ENCODE measurements around the gene CDNF. TPM values are rescaled to one million over a fixed set of nuclear protein-coding genes. Genes with fewer than 3 reads are reported as not detected.

The CDNF gene
- polyA plus RNA-seq, 1 experiment = 1.1 TPM

- POLR2A ChIA-PET = no interaction called here
- Histone ChIP-seq H3K4me3 (ENCODE audit: low read depth, low read length) (no peak overlapping the region), H3K36me3 (ENCODE audit: control insufficient read depth, insufficient read depth, low read length) (no peaks in the 10 kb centered on the region), H3K27me3 (ENCODE audit: control insufficient read depth, insufficient read depth, low read length) (peaks cover under 1% of the 10 kb centered on the region; the same call in 1 of the 2 replicates)
- CTCF ChIA-PET = no interaction called here
- TF ChIP-seq CTCF (IDR thresholded peaks at IDR 0.05; ENCODE audit: insufficient read depth, low read depth, low read length) = no peak
- peak; percentile 46 for DNase-seq (ENCODE audit: low read depth)
These were observed 58.7 kb downstream of the CDNF start for GRCh38 chr10:14779001-14779651.

DNA sequence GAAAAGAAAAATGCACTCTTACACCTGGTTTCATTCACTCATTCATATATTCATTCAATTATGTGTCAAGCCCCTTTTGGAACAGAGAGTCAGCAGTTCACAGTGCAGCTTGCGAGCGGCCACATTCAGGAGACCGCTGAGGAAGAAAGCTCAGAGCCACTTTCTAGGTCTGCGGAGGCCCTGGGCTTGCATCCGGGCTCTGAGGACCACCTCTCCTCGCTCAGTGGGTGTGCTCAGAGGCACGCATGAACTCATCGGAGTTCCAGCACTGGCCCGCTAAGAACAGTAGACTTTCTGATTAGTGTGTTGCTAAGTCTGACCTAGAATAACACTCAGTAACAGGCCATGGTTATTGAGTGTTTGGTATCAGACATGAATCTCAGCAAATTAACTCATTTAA is 61.3 kb downstream of the CDNF start:
- Histone ChIP-seq H3K27me3 (ENCODE audit: control insufficient read depth, insufficient read depth, low read length) (peaks cover 2% of the 10 kb centered on the region; the same call in 1 of the 2 replicates), H3K4me3 (ENCODE audit: low read depth, low read length) (no peak overlapping the region), H3K36me3 (ENCODE audit: control insufficient read depth, insufficient read depth, low read length) (no peaks in the 10 kb centered on the region)
- no peak for TF ChIP-seq CTCF (IDR thresholded peaks at IDR 0.05; ENCODE audit: insufficient read depth, low read depth, low read length)
- POLR2A ChIA-PET = no interaction called here
- CTCF ChIA-PET = no interaction called here
- no peak for DNase-seq (ENCODE audit: low read depth)

DNA sequence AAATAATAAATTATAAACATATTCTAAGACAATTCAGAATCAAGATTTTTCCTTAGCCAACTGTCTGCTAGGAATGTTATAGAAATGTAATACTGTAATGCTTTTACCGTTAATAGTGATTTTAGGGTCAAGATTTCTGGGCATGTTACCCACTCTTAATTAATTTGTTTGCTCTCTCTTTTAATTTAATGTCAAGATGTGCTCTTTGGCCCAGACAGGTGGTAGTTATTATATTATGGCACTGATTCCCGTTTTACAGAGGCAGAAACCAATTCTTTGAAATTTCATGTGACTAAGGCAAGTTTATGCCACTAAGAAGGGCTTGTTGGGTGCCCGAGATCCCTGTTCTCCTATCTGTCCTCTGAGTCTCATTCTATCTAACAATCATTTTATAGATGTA is 62.2 kb downstream of the CDNF start:
- Histone ChIP-seq H3K36me3 (ENCODE audit: control insufficient read depth, insufficient read depth, low read length) (no peaks in the 10 kb centered on the region), H3K4me3 (ENCODE audit: low read depth, low read length) (no peak overlapping the region), H3K27me3 (ENCODE audit: control insufficient read depth, insufficient read depth, low read length) (peaks cover 2% of the 10 kb centered on the region; the same call in 1 of the 2 replicates)
- no peak for DNase-seq (ENCODE audit: low read depth)
- CTCF ChIA-PET = no interaction called here
- POLR2A ChIA-PET = no interaction called here
- no peak for TF ChIP-seq CTCF (IDR thresholded peaks at IDR 0.05; ENCODE audit: insufficient read depth, low read depth, low read length)

DNA sequence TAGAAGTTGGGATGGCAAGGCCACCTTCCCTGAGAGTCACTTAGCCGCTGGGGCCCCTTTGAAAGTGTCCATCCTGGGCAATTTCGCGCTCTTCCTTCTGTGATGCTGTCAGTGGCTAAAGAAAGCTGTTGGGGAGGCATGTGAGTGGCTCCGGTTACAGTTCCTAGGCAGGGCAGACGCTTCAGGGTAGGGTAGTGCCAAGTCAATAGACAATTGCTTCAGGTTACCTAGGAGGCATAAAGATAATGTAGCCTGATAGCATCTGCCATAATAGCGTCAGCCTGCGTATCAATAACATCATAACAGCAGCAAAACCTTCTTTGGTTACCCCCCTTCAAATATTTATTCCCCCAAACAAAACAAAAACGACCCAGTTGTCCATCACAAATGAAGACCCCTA is 63.0 kb downstream of the CDNF start, which contains the start of gene FAM107B:
TSS of gene FAM107B (minus strand) at position 101 of the 400 bp plus-strand sequence. CDS start 234 bp downstream, outside the sequence.
- no peaks in the 10 kb centered on the region for H3K36me3 ChIP-seq (ENCODE audit: control insufficient read depth, insufficient read depth, low read length)
- TF ChIP-seq CTCF (IDR thresholded peaks at IDR 0.05; ENCODE audit: insufficient read depth, low read depth, low read length) = no peak
- no peak for DNase-seq (ENCODE audit: low read depth)
- POLR2A ChIA-PET = no interaction called here
- CTCF ChIA-PET = no interaction called here
- H3K4me3 ChIP-seq (ENCODE audit: low read depth, low read length) = no peak within 1 kb of the TSS
- H3K27me3 ChIP-seq (ENCODE audit: control insufficient read depth, insufficient read depth, low read length) = peaks cover 2% of the 10 kb centered on the region; the same call in 1 of the 2 replicates

GRCh38 chr10:14774214-14774580 is 63.6 kb downstream of the CDNF start:
- Histone ChIP-seq H3K36me3 (ENCODE audit: control insufficient read depth, insufficient read depth, low read length) (no peaks in the 10 kb centered on the region), H3K4me3 (ENCODE audit: low read depth, low read length) (no peak overlapping the region), H3K27me3 (ENCODE audit: control insufficient read depth, insufficient read depth, low read length) (peaks cover 2% of the 10 kb centered on the region; the same call in 1 of the 2 replicates)
- CTCF ChIA-PET = no interaction called here
- POLR2A ChIA-PET = no interaction called here
- TF ChIP-seq CTCF (IDR thresholded peaks at IDR 0.05; ENCODE audit: insufficient read depth, low read depth, low read length) = no peak
- no peak for DNase-seq (ENCODE audit: low read depth)

All from BJ (cell line).